ENCODE measurements around the gene GRAMD2A. TPM values are rescaled to one million over a fixed set of nuclear protein-coding genes. Genes with fewer than 3 reads are reported as not detected.

GRAMD2A gene
- total and polyA plus RNA-seq, 7 donors = 0.16 to 4.3 (median 1.6) TPM; not detected in 1

DNA sequence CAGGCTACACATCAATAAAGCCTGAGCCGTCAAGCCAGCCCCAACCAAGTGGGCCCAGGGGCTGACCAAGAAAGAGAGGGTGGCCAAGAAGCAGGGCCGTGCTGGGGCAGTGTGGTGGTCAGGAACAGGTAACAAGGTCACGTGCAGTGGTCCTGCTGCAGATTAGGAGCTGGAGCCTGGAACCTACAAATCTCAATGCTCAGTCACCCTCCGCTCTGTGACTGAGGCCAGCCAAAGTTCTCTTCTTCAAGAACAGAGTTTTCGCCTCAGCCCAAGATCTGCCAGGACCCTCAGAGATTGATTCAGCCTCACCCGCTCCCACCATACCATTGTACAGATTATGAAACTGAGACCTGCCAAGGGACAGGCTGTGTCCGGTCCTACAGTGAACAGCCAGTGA, 26.9 kb downstream of the GRAMD2A start:
- H3K9me3 ChIP-seq = no peaks in the 10 kb centered on the region
- no peak for DNase-seq

DNA sequence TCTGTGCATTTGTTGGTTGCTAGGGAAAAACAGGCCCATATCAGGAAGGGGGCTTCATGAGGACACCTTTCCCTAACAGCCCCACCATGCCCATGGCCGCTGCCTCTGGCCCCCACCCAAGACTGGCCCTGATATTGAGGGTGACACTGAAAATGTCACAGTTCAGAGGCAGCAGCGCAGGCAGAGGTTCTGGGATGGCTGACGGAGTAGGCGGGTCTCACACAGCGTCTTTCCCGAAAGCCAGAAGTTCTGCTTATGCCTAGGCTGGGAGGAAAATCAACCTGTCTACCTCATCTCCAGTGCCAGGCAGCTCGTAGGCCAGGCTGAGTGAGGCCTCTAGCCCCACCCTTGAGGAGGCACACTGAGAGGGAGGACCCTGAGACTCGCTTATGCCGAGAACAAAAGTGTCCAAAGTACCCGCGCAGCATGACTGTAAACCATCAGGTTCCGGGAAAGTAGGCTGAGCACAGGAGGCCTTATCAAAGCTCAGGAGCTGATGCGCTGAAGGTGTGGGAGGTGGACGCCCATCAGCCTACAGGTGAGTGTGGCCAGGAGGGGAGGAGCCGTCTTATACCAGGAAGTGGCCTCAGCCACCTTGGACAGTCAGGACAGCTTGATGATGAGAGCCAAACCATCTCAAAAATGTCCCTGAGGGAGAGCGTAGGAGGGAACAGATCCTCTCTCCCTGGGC, 27.5 kb downstream of the GRAMD2A start:
- intact Hi-C loops (cut with DNase I) = no loop called here
- no peaks in the 10 kb centered on the region for H3K27me3 ChIP-seq
- H3K9me3 ChIP-seq = no peaks in the 10 kb centered on the region
- no peak overlapping the region for H3K4me3 ChIP-seq
- no peak for TF ChIP-seq POLR2AphosphoS5 (IDR thresholded peaks at IDR 0.05)
- TF ChIP-seq EP300 (IDR thresholded peaks at IDR 0.05) = no peak
- H3K36me3 ChIP-seq = no peaks in the 10 kb centered on the region
- DNase-seq = no peak
- WGBS, 2 donors = 32 to 78% methylated on average over 16 of the region's 16 CpGs
- H3K27ac ChIP-seq = no peak overlapping the region
- H3K4me1 ChIP-seq = no peaks in the 10 kb centered on the region

More for the DNA sequence above, 26.9 kb downstream of the GRAMD2A start:
- no peaks in the 10 kb centered on the region for H3K27me3 ChIP-seq
- no peaks in the 10 kb centered on the region for H3K4me1 ChIP-seq
- TF ChIP-seq EP300 (IDR thresholded peaks at IDR 0.05) (no peak), POLR2A (IDR thresholded peaks at IDR 0.05) (no peak), POLR2AphosphoS5 (IDR thresholded peaks at IDR 0.05) (no peak)
- TF ChIP-seq, protein P1, sequence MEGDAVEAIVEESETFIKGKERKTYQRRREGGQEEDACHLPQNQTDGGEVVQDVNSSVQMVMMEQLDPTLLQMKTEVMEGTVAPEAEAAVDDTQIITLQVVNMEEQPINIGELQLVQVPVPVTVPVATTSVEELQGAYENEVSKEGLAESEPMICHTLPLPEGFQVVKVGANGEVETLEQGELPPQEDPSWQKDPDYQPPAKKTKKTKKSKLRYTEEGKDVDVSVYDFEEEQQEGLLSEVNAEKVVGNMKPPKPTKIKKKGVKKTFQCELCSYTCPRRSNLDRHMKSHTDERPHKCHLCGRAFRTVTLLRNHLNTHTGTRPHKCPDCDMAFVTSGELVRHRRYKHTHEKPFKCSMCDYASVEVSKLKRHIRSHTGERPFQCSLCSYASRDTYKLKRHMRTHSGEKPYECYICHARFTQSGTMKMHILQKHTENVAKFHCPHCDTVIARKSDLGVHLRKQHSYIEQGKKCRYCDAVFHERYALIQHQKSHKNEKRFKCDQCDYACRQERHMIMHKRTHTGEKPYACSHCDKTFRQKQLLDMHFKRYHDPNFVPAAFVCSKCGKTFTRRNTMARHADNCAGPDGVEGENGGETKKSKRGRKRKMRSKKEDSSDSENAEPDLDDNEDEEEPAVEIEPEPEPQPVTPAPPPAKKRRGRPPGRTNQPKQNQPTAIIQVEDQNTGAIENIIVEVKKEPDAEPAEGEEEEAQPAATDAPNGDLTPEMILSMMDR (IDR thresholded peaks at IDR 0.05) = no peak
- H3K4me3 ChIP-seq = no peak overlapping the region
- no peaks in the 10 kb centered on the region for H3K36me3 ChIP-seq
- H3K27ac ChIP-seq = no peak overlapping the region
- 95% methylated on average over 7 of the region's 7 CpGs for WGBS, 2 donors
- intact Hi-C loops (cut with DNase I) = no loop called here

DNA sequence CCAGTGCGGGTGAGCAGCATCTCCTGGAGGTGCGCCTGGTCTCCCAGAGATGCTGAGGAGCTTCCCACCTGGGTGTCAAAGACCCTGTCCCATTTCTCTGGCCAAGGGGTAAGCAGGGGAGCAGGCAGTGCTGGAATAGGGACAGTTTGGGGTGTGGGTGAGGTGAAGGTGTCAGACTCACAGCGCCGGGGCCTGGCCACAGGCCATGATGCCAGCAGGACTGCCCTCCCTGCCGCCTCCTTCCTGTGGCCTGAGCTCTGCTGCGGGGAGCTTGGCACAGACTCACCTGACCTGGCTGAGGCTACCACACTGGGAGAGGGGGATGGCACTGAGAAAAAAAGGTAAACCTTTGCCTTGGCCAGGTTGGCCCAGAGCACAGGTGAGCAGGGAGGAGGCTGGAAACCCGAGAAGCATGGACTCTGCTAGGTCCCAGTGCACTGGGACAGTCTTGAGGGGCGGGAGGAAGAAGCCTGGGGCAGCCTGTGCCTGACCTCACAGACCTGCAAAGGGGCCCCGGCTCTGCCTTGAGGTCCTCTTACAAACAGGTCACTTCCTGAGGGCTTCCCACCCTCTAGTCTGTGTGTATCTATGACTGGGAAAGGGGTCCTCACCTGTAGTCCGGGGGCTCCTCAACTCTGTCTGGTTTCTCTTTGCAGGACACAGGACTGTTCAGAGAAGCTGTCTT, 28.2 kb downstream of the GRAMD2A start:
- 86 to 87% methylated on average over 10 of the region's 10 CpGs for WGBS, 2 donors
- H3K36me3 ChIP-seq = no peaks in the 10 kb centered on the region
- no peak for TF ChIP-seq POLR2AphosphoS5 (IDR thresholded peaks at IDR 0.05)
- no peak for TF ChIP-seq POLR2A (IDR thresholded peaks at IDR 0.05)
- TF ChIP-seq, protein P1 (IDR thresholded peaks at IDR 0.05) = no peak
- no peak for TF ChIP-seq EP300 (IDR thresholded peaks at IDR 0.05)
- no peaks in the 10 kb centered on the region for H3K27me3 ChIP-seq
- no peak for DNase-seq
- intact Hi-C loops (cut with DNase I) = no loop called here
- H3K9me3 ChIP-seq = no peaks in the 10 kb centered on the region
- no peaks in the 10 kb centered on the region for H3K4me1 ChIP-seq
- H3K4me3 ChIP-seq = no peak overlapping the region
- H3K27ac ChIP-seq = no peak overlapping the region

DNA sequence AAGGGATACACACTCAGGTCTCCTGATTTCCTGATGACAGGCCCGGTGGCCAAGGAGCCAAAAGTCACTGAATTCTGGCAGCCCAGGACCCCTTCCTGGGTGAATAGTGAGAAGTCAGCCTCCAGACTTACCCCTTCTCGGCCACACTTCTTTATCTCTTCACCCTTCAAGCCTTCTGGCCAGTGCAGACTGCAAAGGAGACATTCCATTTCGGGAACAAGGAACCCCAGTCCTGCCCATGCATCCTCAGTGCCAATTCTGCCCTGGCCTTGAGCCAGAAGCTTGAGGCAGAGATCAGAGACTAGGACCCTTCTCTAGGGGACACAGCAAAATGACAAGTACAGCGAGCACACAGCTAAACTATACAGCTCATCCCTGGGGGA, 28.8 kb downstream of the GRAMD2A start:
- Histone ChIP-seq H3K9me3 (no peaks in the 10 kb centered on the region), H3K27ac (no peak overlapping the region), H3K4me3 (no peak overlapping the region), H3K4me1 (no peaks in the 10 kb centered on the region), H3K36me3 (no peaks in the 10 kb centered on the region), H3K27me3 (no peaks in the 10 kb centered on the region)
- intact Hi-C loops (cut with DNase I) = no loop called here
- TF ChIP-seq POLR2A (IDR thresholded peaks at IDR 0.05) = no peak
- no peak for TF ChIP-seq POLR2AphosphoS5 (IDR thresholded peaks at IDR 0.05)
- TF ChIP-seq EP300 (IDR thresholded peaks at IDR 0.05) = no peak
- TF ChIP-seq, protein P1 (IDR thresholded peaks at IDR 0.05) = no peak
- WGBS, 2 donors = 66 to 75% methylated on average over 4 of the region's 4 CpGs
- DNase-seq = no peak

DNA sequence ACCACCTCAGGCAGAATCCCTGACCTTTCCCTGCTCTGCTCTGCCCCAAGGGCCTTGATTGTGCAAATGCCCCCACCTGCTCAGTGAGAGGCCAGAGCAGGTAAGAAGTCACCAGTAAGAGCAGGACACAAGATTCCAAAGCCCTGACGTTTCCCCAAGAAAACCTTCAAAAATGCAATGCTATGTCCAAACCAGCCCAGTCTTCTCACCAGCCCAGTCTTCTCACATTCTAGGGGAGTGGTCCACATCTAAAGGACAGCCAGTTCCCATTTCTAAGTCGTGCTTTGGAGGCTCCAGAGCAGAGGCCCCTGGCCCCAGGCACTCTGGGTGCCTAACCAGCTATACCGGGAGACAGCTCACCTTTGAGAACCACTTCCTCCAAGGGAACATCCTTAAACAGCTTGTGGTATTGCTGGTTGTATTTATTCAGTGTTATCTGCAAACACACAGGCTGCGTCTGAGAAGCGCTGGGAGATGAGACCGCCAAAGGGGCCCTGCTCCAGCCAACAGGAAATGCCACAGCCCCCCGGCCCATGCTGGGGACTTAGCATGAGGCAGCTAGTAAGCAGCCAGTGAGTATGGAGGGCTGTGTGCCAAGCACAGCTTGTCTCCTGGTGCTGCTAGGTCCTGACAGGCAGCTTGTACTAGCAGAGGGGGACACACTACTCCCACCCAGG, 29.3 kb downstream of the GRAMD2A start:
- no peaks in the 10 kb centered on the region for H3K27me3 ChIP-seq
- no peak for DNase-seq

More for the DNA sequence above, 29.3 kb downstream of the GRAMD2A start:
- no peak for TF ChIP-seq POLR2A (IDR thresholded peaks at IDR 0.05)
- TF ChIP-seq, protein P1 (IDR thresholded peaks at IDR 0.05) = no peak
- no peak for TF ChIP-seq EP300 (IDR thresholded peaks at IDR 0.05)
- TF ChIP-seq POLR2AphosphoS5 (IDR thresholded peaks at IDR 0.05) = no peak
- Histone ChIP-seq H3K4me3 (no peak overlapping the region), H3K4me1 (no peaks in the 10 kb centered on the region), H3K36me3 (no peaks in the 10 kb centered on the region), H3K27ac (no peak overlapping the region), H3K9me3 (no peaks in the 10 kb centered on the region)
- intact Hi-C loops (cut with DNase I) = no loop called here
- WGBS, 2 donors = 31 to 61% methylated on average over 7 of the region's 7 CpGs
